Measurements from ENCODE around the gene OAT. TPM values are rescaled to one million over a fixed set of nuclear protein-coding genes. Genes with fewer than 3 reads are reported as not detected.

The OAT gene
- total RNA-seq, 1 donor from 2014 or later = 19.8 TPM

Other genes with a start within 250 kb of the OAT start
- gene NKX1-2, start 31.1 kb upstream of the OAT start, total RNA-seq = not detected
- 7.4 TPM for gene LHPP, start 42.9 kb upstream of the OAT start, total RNA-seq

All from Right ventricle myocardium superior (tissue), 1 donor.